PFSK-1 (cell line): Measurements from ENCODE around the gene AP3B1.

Source experiments
- FOXP2 ChIP-seq: optimal IDR thresholded peaks from 2 replicates; pipeline ENCODE3; 2011; ENCODE audit warnings: borderline replicate concordance, control low read depth, inconsistent platforms; ENCODE audit not compliant: insufficient read depth; ENCODE audit errors: extremely low read length, extremely low read depth
- POLR2AphosphoS5 ChIP-seq: IDR thresholded peaks from 2 replicates; pipeline ENCODE4 v1.6.1; 2012; ENCODE audit warnings: low read depth, mild to moderate bottlenecking, control low read depth, low read length, moderate library complexity
- REST ChIP-seq, 2 experiments: IDR thresholded peaks; 2 replicates each; pipeline versions ENCODE4 v1.6.1 to v1.8.0; 2011 to 2012; ENCODE audit warnings: low read depth in 2 of 2, low read length in 2 of 2, control low read depth in 1 of 2, inconsistent platforms in 1 of 2, mild to moderate bottlenecking in 1 of 2, moderate library complexity in 1 of 2; ENCODE audit not compliant: insufficient read depth in 1 of 2
- SIN3A ChIP-seq: IDR thresholded peaks from 2 replicates; pipeline ENCODE4 v1.6.1; 2012; ENCODE audit warnings: mild to moderate bottlenecking, low read length, moderate library complexity, borderline replicate concordance; ENCODE audit not compliant: insufficient read depth
- TAF1 ChIP-seq: IDR thresholded peaks from 2 replicates; pipeline ENCODE4 v1.6.1; 2012; ENCODE audit warnings: low read length, control low read depth, borderline replicate concordance; ENCODE audit not compliant: insufficient read depth

The AP3B1 gene

GRCh38 chr5:78268356-78268755 is 26.1 kb downstream of the AP3B1 start:
- no peak for TF ChIP-seq FOXP2

- TF ChIP-seq POLR2AphosphoS5 (no peak), FOXP2 (no peak), SIN3A (no peak)
Observed at GRCh38 chr5:78265163-78265562, 29.3 kb downstream of the AP3B1 start.

GRCh38 chr5:78264600-78264999 is 29.9 kb downstream of the AP3B1 start:
- TF ChIP-seq REST (IDR thresholded peaks at IDR 0.05; ENCODE audit: insufficient read depth in 1 of 2, low read depth in 2 of 2, low read length in 2 of 2): no peak

- no peak for TF ChIP-seq SIN3A
- TF ChIP-seq POLR2AphosphoS5: no peak
- TF ChIP-seq REST (IDR thresholded peaks at IDR 0.05; ENCODE audit: insufficient read depth in 1 of 2, low read depth in 2 of 2, low read length in 2 of 2): no peak
- TF ChIP-seq TAF1: no peak
- TF ChIP-seq FOXP2: no peak
Observed at GRCh38 chr5:78260771-78261170, 33.7 kb downstream of the AP3B1 start.

- TF ChIP-seq REST (IDR thresholded peaks at IDR 0.05; ENCODE audit: insufficient read depth in 1 of 2, low read depth in 2 of 2, low read length in 2 of 2) (no peak), SIN3A (no peak), TAF1 (no peak), POLR2AphosphoS5 (no peak), FOXP2 (no peak)
Observed at GRCh38 chr5:78253201-78253600, 41.3 kb downstream of the AP3B1 start.

- TF ChIP-seq FOXP2: no peak
Observed at GRCh38 chr5:78252715-78253114, 41.8 kb downstream of the AP3B1 start.

- TF ChIP-seq FOXP2 (no peak), REST (IDR thresholded peaks at IDR 0.05; ENCODE audit: insufficient read depth in 1 of 2, low read depth in 2 of 2, low read length in 2 of 2) (no peak), POLR2AphosphoS5 (no peak), SIN3A (no peak)
Observed at GRCh38 chr5:78251663-78252284, 42.7 kb downstream of the AP3B1 start.
